COLO829 (cell line): ENCODE measurements around the gene ALOX15B.
"Not testable (repeated sequence)": the region's sequence is repeated elsewhere in the genome, so short reads cannot be mapped to it uniquely, and the experiment has no call there.

Experiments used
- DNase-seq: peaks from one replicate; pipeline ENCODE4 v3.0.0; 2012; ENCODE audit warnings: low spot score

The ALOX15B gene

DNA sequence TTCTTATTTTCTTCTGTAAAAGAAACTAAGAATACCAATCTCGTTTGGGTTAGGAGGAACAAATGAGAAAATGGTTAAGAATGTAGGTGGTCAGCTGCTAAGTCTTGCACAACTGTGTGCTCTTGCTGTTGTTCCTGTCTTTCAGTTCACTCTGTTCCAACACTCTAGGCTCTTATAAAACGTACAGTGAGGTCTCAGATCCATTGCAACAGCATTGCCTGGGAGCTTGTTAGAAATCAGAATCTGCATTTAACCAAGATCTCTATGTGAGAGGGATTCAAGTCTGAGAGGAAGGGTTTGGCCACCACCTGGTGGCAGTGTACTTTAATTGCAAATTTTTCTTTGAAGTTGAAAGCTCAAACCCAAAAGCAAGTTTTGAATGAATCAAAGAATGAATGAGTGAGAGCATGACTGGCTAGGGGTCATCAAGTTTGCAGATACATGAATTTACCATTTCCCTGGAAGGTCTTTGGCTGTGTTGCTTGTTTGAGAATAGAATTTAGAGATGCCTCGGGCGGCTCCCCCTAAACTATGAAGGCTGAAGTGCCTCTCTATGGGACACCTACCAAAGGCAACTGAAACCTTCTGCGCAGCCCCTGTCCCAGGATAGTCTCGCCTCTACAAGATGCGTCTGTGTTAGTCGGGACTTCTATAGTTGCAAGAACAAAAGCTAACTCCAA is 2.5 kb downstream of the ALOX15B start:
- DNase-seq = peak; percentile 63

DNA sequence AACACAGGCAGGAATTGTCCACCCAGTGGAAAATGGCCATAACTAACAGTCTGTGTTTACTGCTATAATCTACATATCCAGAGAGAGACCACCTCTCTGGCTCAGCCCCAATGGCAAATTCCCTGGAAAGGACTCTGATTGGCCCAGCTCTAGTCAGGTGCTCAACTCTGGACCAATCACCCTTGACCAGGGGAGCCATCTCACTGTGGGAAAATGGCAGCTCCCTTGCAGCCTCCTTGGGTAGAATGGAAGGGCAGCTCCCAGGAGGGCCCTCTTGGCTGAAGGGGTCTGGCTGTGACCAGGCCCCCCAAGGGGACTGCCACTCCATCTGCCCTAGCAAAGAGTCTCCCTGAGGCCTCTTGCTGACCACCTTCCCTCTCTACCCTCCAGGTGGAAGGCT is 3.1 kb downstream of the ALOX15B start:
- DNase-seq = no peak

DNA sequence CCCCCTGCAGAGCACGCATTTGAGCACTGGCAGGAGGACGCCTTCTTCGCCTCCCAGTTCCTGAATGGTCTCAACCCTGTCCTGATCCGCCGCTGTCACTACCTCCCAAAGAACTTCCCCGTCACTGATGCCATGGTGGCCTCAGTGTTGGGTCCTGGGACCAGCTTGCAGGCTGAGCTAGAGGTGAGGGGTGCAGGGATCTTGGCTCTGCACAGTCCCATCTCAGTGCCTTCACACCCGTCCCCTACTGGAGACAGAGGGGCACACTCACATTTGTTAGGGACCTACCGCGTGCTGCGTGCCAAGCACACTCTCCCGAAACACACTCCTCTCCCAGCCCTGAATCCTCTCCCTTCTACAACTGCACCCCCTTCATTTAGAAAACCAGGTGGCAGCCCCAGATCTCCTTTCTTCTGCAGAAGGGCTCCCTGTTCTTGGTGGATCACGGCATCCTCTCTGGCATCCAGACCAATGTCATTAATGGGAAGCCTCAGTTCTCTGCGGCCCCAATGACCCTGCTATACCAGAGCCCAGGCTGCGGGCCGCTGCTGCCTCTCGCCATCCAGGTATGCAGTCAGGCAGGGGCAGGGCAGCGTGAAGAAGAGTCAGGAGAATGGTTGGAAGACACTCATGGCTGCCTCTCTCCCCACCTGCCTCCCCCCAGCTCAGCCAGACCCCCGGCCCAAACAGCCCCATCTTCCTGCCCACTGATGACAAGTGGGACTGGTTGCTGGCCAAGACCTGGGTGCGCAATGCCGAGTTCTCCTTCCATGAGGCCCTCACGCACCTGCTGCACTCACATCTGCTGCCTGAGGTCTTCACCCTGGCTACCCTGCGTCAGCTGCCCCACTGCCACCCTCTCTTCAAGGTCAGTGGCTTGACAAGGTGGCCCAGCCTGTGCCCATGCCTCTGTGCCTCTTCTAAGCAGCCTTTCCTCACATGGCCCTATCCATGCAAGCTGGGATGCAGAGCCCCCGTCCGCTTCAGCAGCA is 6.3 kb downstream of the ALOX15B start:
- DNase-seq = no peak

DNA sequence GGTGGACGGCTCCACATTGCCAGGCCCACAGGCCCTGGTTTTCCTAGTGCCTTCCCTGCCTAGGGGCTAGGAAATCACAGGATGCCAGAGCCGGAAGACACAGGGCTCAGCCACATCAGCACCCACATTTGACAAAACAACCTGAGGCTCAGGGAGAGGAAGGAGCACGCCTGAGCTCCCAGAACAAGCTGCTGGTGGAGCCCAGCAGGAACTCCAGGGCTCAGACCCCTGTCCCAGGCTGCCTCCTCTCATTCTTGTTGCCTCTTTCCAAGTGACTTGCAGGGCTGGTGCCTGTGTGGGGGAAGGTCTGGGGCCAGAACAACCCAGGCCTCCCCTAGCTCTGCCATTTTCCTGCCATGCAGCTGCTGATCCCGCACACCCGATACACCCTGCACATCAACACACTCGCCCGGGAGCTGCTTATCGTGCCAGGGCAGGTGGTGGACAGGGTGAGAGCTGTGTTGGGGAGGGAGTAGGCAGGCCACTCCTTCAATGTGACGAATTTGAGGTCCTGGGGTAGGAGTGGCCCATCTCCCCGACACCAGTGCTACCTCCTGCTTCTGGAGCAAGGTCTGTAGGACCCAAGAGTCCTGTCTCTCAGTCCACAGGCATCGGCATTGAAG is 7.6 kb downstream of the ALOX15B start:
- DNase-seq = no peak

DNA sequence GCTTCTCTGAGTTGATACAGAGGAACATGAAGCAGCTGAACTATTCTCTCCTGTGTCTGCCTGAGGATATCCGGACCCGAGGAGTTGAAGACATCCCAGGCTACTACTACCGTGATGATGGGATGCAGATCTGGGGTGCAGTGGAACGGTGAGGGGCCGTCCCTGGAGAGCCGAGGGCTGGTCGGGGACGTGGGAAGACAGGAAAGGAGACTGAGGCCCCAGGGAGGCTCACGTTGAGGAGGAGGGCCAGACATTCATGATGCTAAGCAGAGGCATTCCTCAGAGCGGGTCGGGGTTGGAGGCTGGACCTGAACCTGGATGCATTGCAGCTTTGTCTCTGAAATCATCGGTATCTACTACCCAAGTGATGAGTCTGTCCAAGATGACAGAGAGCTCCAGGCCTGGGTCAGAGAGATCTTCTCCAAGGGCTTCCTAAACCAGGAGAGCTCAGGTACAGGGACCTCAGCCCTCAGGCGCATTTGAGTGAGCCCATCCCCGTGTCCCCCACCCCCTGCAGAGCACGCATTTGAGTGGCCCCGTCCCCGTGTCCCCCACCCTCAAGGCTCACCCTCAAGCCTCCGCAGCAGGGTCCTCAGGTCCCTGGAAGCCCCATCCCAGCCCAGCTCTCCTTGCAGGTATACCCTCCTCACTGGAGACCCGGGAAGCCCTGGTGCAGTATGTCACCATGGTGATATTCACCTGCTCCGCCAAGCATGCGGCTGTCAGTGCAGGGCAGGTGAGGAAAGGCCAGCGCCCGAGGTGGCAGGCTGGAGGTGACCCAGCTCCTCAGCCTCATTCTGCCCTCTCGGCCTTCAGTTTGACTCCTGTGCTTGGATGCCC is 8.3 kb downstream of the ALOX15B start:
- DNase-seq = no peak

DNA sequence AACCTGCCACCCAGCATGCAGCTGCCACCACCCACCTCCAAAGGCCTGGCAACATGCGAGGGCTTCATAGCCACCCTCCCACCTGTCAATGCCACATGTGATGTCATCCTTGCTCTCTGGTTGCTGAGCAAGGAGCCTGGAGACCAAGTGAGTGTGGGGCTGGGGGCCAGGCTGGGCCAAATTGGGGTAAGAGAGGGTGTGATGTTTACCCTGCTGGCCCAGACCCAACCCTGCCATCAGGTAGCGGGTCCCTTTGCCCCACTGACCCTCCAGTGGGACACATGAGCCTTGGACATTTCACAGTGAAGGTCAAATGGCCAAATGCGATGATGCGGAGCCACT is 8.9 kb downstream of the ALOX15B start:
- DNase-seq = no peak

DNA sequence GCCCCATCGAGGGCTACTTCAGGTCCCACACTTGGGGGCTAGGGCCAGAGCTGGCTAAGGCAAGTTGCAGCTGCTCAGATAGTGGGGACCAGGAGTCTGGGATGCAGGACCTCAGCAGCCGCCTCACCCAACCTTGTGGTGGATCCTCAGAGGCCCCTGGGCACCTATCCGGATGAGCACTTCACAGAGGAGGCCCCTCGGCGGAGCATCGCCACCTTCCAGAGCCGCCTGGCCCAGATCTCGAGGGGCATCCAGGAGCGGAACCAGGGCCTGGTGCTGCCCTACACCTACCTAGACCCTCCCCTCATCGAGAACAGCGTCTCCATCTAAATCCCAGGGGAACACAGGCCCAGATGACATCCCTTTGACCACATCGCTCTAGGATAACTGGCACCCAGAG is 9.4 kb downstream of the ALOX15B start:
- no peak for DNase-seq

DNA sequence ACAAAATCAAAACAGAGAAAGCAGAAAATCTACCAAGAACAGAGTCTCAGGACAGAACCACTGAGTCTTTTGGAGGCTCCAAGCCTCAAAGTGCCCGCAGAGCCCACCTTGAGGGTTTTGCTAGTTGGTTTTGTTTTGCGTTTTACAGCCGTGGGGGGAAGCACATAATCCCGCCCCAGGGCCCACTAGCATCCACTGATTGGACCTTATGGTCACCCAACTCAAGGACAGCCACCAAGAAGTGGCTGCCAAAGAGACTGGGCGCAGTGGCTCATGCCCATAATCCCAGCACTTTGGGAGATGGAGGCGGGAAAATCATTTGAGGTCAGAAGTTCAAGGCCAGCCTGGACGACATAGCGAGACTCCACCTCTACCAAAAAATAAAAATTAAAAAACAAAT is 9.9 kb downstream of the ALOX15B start:
- DNase-seq = no peak

DNA sequence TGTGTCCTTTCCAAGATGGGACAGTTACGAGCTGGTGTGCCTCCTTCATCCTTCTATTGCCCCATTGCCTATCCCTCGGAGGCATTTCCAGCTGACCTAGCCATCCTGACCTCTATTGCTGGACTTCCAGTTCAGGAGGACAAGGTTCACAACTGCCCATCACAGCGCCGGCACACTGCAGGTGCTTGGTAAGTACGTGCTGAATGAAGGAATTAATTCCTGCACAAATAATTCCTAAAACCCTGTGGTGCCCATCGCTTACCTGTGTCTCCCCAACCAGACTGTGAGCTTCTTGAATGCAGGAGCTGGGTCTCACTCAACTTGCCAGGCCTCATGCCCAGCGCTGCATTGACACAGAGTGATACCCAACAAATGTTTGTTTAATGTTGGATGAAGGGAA is 13.0 kb downstream of the ALOX15B start:
- no peak for DNase-seq

DNA sequence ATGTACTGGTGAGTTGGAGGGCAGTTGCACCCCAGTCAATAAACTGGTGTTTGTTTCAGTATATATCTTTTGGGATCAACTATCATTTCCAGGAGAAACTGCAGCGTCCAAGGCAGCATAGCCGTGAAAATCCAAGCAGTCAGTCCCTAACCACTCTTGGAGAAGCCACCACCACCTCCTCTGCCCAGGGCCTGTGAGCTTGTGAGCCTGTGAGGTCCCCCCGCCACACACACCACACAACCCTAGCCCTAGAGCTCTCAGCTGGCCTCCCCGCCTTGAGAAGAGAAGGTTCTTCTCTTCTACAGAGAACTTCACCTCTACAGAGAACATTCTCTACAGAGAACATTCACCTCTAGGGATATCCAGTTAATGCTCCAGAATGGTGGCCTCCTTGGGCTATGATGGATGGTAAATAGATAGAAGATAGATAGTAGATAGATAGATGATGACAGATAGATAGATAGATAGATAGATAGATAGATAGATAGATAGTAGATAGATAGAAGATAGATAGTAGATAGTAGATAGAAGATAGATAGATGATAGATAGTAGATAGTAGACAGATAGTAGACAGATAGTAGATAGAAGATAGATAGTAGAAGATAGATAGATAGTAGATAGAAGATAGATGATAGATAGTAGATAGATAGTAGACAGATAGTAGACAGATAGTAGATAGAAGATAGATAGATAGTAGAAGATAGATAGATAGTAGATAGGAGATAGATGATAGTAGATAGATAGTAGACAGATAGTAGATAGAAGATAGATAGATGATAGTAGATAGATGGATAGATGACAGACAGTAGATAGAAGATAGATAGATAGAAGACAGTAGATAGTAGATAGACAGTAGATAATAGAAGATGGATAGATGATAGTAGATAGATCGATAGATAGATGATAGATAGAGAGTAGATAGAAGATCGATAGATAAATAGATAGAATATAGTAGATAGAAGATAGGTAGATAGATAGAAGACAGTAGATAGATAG is 13.7 kb downstream of the ALOX15B start:
- no peak for DNase-seq

DNA sequence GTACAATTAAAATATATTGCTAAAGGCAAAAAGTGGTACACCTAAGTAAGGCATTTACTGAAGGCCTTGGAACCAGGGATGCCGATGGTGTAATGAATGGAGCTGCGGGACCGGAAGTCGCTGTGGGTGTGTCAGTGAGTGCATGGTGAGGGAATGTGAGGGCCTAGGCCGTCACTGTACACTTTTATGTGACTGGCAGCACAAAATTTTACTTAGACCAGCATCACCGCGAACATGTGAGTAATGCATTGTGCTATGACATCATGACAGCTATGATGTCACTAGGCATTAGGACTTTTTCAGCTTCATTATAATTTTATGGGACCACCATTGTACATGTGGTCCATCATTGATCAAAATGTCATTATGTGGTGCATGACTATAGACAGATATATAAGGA is 14.7 kb downstream of the ALOX15B start:
- DNase-seq = no peak

DNA sequence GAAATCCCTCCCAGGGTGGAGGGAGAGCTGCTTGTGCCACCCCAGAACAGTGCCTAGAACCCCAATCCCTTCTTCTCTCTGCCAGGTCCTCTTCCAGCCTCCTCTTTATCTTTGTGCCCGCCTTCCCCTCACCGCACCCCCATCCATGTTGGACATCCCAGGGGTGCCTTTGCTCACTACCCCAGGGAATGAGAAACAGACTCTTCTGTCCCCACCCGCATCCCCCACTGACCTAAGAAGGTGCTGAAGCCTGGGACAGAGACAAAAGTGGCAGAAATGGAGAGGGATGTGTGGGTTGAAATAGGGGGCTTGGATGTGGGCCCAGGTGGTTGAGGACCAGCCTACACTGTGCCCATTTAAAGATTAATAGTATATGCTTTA is 17.0 kb downstream of the ALOX15B start:
- no peak for DNase-seq

DNA sequence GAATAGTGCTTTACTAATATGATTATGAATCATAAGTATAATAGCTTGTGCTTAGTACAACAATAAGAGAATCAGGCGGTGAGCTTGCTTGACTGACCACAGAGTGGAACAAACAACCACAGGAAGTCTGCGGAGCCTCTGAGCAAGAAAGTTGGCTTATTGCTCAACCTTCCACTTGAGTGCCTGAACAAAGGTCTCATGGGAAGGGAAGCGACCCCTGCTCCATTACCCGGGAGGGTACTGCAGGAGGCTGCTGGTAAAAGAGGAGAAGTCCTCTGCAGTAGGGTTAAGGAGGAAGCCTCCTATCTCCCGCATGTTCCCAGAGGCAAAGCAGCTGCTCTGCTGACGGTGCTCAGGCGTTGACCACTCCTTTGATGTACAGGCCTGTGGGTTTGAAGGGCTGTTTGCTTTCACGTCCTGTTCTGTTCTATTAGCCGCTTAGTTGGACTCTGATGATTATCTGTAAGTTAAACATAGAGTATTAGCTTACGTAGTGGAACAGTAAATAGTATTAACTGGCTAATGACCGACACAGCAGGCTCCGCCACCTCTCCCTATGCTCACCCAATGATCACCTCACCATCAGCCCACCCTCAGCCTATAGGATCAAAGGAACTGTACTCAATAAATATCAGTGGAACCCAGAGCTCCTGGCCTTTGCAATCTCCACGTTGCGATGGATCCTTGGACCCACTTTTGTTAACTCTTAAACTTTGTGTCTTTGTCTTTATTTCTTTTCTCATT is 17.5 kb downstream of the ALOX15B start:
- no peak for DNase-seq

DNA sequence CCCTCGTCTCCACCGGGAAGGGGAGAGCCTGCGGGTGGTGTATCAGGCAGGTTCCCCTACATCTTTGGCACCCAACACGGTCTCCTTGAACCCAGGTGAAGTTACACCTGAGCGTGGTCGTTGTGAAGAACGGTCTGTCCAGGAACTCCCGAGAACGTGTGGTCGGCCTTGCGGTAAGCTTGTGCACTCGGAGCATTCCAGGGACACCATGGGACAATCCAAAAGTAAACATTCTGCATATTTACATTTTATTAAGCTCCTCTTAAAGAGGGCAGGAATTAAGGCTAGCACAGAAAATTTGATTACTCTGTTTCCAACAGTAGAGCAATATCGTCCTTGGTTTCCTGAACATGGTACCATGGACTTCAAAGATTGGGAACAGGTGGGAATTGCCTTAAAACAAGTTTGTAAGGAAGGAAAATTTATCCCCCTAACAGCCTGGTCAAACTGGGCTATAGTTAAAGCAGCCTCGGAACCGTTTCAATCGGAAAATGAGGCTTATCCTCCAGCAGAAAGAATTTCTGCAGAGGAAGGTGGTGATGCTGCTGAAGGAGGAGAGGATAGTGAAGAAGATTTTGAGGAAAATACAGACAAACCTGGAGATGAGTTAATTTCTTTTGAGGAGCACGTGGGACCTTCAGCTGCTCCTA is 18.2 kb downstream of the ALOX15B start:
- DNase-seq = no peak

DNA sequence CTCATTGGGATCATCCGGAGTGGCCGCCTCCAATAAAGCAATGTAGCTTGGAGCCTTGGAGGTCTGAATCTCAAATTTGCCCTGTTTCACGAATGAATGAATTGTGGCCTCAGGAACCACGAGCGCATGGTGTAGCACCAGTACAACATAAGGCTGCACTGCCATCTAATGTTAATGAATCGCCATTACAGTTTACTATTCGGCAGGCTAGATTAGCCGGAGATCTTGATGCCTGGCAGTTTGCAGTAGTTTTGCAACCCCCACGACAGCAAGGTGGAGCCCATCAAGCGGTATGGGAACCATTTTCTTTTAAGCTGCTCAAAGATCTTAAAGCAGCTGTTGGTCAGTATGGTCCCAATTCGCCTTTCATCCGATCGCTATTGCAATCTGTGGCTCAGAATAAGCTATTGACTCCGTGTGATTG is 18.8 kb downstream of the ALOX15B start:
- peak; percentile 94 for DNase-seq

DNA sequence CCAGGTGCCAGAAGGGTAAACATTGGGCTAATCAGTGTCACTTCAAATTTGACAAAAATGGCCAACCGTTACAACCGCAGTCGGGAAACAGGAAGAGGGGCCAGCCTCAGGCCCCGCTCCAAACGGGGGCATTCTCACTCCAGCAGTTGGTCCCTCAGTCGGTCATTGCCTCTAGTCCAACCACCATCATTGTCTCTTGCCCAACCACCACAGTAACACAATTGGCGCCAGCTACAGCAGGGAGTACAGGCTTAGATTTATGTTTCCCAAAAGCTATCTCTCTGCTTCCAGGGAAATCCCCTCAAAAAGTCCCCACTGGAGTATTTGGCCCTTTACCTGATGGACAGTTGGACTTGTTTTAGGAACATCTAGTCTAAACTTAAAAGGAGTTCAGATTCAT is 20.3 kb downstream of the ALOX15B start:
- no peak for DNase-seq

DNA sequence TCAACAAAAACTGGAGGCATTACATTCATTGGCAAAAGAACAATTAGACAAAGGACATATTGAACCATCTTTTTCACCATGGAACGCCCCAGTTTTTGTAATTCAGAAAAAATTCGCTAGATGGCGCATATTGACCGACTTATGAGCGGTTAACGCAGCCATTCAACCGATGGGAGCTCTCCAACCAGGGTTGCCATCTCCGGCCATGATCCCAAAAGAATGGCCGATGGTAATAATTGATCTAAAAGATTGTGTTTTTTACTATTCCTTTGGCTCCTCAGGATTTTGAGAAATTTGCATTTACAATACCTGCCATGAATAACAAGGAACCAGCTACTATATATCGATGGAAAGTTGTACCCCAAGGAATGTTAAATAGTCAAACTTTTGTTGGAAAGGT is 21.4 kb downstream of the ALOX15B start:
- peak; percentile 95 for DNase-seq

DNA sequence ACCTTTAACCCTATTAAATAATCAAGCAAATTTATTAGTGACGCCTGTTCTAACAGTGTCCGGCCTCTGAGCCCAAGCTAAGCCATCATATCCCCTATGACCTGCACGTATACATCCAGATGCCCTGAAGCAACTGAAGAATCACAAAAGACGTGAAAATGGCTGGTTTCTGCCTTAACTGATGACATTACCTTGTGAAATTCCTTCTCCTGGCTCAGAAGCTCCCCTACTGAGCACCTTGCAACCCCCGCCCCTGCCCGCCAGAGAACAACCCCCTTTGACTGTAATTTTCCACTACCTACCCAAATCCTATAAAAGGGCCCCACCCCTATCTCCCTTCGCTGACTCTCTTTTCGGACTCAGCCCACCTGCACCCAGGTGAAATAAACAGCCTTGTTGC is 23.0 kb downstream of the ALOX15B start:
- DNase-seq = not testable (repeated sequence)

DNA sequence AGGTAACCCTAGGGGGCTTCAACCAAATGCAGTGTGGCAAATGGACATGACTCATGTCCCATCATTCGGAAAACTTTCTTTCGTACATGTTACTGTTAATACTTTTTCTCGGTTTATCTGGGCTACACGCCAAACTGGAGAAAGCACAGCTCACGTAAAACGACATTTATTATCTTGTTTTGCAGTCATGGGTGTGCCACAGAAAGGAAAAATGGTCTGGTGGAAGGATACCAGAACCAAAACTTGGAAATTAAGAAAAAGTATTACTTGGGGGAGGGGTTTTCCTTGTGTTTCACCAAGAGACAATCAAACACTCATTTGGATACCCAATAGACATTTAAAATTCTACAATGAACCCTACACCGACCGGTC is 23.6 kb downstream of the ALOX15B start:
- no peak for DNase-seq
